ENCODE results near the gene THRB.

Gene THRB

DNA sequence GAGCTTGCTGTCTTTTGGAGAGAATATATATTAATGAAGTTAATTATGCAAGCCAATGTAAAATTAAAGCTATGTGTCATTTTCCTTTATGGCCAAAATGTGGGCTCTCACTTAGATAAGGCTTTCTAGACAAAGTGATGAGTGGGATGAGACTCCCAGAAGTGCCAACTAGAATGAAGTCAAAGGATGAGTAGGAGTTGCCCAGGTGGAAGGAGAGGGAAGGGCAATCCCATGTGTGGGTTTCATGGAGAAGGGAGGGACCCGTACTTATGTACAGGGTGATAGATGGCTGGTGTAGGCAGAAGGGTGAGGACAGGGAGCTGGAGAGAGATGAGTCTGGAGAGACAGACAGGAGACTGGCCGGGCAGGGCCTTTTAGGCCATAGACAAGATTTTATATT, 239.2 kb downstream of the THRB start:
- DNase-seq: no peak

DNA sequence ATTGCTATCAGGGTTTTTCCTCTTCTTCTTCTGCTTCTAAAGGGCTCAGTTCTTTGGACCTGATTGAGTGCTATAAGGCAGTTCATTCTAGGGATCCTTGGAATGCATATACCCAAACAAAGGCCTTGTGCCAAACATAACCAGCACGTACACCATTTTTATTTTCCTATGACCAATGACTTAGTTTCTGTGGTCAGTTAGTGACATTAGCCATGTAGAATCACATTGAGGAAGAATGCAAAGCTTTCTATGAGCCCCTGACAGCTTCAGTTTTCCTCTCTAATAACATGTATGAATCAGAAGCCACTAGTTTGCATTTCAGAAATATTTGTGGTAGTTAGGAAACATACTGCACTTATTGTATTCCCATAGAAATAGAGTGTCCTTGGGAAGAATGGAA, 240.0 kb downstream of the THRB start:
- no peak for DNase-seq

DNA sequence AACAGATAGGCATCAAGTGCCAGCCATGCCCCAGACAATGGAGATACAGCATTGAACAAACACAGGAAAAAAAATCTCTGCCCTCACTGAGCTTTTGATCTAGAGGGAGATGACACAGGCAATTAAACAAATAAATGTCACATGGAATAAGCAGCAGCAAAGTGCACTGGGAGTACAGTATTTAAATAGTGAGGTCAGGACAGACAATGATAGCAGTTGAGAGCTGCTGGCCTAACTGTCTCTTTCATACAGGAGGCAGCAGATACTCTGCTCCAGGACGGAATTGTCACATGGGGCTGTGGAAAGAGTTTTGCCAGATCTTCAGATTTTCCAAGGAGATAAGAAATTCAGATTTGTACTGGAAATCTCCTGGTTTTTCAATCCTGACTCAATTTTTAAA, 241.3 kb downstream of the THRB start:
- DNase-seq: no peak

DNA sequence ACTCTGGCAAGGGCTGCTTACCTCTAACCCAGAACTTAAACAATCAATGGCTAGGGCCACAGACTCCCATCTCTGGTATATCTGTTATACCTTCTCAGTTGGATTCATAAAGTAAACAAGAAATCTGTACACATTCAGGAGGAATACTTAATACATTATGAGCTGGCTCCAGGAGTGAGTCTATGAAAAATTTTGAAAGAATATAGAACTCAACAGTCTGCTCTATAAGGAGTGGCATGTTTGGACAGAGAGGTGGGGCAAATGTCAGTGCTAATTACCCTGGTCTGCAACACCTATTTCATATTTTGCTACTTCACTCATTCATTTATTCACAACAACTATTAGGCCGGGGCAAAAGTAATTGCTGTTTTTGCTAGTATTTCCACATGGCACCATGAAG, 245.1 kb downstream of the THRB start:
- no peak for DNase-seq

DNA sequence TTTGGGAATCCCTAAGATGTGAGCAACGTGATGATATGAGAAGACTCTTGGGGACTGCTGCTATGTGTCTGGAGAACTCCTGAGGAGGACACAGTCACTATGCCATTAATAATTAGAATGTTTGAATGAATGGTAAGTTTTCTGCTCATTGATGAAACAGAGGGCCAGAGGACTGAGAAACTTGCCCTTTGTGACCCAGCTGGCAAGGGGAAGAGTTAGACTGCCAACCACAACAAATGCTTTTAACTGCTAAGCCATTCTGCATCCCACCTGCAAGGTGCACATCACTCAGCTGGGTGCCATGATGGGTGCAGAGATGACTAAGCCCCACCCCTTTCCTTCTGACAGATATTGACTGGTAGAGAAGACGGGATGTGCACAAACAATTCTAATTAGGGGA, 249.6 kb downstream of the THRB start:
- DNase-seq: no peak

DNA sequence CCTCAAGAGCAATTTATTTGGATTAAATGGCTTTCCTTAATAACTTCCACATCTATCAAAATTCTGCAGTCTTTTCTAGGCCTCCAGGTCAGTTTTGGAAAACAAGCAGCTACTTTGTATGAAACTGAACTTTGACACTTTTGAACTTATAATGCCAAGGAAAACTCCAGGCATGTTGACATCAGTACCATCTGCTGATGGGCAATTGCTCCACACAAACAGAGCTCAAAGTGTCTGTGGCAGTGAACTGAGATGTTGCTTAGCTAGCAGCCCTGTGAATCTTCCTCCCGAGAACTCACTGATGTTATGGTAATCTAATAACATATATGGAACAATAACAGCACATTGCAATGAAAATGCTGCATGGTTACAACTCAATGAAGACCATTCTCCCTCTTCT, 250.2 kb downstream of the THRB start:
- no peak for DNase-seq

DNA sequence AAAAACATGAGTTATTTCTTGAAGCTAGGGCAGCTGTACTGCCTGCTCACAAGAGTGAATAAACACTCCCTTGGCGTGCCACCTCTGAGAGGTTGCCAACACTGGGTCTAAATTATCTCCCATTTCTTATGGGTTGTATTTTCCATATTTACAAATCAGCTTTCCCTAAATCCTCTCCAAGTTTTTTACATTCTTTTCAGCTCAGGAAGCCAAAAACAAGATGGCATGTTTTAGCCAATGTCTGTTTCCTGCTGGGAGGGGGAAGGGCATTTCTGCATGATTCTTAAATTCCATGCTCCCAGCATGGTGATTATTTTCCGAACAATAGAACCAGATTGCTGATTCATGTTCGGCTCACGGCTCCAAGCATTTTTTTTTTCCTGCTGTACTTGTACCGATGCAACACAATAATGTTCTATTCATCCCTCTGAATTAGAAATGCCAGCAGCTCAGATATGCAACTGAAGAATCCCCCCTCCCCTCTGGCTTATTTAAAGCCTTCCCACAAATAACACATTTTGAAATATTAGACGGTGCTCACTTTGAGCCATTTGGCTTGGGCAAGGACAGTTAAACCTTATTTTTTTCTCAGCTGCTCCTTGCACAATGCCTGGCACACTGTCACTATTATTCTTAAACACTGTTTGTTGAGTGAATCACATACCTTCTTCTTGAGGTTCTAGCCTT, 252.5 kb downstream of the THRB start:
- no peak for DNase-seq

DNA sequence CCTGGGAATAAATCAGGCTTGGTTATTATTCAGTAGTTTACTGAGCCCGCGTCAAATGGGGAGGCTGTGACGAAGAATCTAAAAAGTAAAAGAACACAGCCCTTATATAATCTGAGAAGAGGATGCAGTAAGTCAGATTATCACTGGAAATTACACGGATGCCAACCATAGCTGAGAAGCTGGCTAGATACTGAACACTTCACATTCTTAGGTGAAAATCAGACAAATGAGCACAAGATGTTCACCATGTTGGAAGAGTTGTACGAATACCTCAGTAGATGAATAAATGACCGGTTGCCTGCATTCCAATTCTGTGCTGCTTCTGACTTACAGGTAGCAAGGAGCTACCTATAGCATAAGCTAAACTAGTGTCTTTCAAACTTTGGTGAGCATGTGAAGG, 254.3 kb downstream of the THRB start:
- no peak for DNase-seq

DNA sequence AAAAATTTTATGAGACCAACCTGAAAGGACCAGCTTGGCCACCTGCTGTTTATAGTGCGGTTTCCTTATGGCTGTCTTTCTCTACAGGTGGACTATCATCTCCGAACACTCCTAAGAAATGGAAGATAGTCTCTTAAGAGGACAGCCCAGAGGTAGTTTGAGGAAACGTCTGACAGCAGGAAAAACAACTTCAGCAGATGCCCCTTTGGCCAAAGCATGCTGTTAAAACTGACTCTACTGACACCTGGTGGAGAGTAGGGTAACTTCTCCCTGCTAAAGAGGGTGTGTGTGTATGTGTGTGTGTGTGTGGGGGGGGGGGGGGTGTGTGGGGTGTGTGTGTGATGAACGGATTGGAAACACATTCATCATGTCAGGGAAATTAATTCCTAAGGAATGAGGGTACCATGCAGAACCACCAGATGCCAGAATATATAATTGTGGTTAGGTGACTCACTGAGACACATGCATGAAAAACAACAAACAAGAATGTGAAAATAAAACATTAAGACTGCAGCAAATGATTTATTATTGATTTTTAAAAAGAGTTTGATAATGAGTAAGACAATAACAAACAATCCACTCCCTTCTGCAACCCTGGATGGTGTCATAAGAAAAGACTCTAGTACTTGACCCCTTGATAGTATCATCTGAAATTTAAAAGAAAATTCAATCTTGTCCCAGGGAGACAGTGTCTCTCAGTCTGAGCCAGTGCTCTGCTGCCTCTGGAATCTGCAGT, 256.5 kb downstream of the THRB start:
- peak; percentile 22 for DNase-seq

DNA sequence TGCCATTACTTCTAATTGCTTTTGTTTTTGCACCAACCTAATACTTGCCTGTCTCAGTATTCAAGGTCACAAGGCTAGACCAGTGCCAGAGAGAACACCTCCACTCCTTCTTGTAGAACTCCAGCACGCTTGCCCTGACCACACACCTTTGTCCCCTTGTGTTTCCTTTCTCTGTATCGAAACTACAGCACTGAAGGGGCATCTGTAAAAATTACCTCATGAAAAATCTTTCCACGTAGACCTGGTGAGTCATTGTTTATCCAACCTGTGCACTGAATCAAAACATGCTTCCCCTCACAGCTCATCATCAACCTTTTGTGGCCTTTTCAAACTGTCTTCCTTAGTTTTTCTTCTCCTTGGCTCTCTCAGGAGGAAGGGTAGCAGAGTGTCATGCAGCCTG, 259.5 kb downstream of the THRB start:
- no peak for DNase-seq

DNA sequence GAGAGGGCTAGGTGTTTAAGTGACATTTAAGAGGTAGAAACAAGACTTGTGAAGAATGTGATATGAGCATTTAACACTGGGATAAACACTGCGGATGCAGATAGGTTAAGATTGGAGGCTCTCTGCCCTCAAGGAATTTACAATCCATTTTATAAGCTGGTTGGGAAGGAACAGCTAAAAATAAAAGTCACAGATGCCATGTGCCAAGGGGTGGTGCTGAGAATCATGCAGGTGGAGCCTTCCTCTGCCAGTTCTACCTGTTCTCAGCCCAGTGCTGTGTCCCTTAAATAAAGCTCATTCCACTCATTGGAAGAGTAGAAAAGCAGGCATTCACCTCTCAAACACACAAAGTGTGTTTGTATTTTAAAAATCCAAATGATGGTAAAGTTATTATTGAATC, 261.9 kb downstream of the THRB start:
- no peak for DNase-seq

DNA sequence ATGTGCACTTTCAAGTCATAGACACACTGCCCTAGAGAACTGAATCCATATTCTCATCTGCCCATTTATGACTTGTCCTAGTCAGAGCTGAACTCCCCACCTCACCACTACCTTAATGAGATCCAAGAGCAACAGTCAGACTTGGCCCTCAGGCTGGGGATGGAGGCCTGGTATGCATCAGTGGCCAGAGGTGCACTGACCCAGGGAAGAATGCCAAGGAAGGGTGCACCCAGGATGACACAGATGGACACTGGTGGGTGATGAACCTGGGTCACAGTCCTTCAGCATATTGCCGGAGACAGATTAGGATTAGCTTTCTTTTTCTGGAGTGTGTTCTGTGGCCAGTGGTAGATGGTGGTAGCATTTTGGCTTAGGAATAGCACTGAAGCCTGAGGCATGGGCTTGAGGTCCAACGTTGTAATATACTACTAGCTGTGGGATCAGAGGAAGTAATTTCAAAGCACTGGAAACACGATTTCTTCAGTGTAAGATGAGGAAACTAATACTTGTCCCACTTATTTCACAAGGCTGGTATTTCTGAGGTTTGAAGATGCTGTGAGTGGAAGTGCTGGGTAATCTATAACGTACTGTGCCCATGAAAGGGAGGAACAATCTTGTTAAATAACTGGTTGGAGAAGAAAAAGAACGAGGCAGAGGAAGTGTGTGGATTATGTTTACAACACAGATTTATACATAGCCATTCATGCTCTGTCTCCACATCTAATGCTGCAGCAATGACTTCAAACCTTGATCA, 265.0 kb downstream of the THRB start:
- no peak for DNase-seq

DNA sequence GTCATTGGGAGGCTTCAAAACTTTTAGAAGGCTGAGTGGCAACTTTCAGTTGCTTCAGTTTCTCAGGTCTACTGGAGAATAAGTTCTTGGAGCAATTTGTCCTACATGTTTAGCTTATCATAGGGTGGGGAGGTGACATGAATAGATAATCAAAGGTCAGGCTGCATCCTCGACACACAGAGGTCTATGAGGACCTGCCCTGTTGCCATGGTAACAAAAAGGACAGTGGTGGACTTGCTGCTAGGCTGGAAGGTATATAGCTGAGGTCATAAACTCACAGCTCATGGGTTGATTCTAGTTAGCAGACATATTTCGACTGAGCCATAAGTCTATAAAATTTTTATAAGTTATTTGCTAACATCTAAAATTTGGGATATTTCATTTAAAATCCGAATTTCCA, 267.0 kb downstream of the THRB start:
- no peak for DNase-seq

DNA sequence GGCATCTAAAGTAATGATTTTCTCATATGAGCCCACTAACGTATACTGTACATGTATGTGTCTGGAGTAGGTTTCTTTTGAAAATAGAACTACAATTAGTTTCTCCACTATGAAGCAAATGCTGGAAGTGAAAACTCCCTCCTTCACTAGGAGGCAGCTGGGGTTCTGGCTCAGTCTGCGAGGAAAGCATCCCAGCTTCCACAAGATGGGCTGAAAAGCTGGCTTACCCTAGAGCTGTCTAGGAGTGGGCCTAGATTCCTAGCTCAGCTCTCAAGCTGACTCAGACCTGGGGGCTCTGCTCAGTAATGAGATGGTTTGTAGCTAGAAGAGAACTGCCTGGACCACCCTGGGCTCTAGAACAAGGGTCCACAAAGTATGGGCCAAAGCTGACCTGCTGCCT, 268.3 kb downstream of the THRB start:
- DNase-seq: no peak

DNA sequence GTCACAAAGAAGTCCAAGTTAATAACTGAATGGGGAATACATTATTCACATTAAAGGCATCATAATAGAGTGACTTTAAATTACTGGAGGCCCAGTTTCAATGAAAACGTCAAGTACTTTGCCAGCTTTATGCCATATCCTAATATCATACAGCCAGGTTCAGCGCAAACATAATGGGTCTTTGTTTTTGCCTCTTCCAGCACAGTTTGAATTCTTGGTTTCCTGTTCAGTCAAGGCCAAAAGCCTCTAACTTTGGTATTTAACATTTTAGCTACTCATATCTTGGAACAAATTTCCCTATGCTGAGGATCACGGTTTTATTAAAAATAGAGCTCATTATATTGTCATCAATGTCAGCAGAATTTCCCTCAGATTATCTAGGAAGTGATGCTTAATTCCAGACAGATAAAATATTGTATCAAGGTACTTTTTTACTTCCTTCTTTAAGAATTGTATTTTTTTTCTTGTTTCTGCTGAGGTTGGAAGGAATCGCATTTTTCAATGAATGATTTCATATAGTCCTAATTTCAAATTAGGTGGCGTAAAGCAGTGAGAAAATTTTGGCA, 269.2 kb downstream of the THRB start:
- DNase-seq: no peak

DNA sequence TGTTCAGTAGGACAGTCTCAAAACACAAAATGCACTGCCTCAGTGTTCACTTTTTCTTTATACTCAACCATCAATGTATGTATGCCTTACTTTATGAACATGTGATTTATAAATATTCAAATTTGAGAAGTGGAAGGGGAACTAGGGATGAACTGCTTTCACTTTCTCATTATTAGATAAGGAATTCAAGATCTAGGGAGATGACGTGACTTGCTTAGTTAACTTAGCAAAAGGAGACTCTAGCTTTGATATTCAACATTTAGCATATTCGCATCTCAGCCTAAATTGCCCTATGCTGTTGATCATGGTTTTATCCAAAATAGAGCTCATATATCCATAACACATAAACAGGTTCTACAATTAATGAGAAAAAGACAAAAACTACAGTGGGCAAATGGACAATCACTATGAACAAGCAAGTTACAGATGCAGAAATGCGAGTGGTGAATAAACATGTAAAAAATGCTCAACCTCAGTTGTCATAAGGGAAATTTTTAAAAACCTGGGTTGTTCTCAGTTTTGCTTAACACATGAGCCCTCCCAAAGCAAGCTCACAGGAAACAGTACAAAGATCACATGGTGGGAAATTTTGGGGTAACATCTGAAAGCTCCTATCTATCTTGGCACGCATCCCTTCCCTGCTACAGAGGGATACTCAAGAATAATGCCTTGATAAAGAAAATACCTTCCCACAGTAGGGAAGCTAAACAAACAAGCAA, 269.8 kb downstream of the THRB start:
- DNase-seq: no peak

DNA sequence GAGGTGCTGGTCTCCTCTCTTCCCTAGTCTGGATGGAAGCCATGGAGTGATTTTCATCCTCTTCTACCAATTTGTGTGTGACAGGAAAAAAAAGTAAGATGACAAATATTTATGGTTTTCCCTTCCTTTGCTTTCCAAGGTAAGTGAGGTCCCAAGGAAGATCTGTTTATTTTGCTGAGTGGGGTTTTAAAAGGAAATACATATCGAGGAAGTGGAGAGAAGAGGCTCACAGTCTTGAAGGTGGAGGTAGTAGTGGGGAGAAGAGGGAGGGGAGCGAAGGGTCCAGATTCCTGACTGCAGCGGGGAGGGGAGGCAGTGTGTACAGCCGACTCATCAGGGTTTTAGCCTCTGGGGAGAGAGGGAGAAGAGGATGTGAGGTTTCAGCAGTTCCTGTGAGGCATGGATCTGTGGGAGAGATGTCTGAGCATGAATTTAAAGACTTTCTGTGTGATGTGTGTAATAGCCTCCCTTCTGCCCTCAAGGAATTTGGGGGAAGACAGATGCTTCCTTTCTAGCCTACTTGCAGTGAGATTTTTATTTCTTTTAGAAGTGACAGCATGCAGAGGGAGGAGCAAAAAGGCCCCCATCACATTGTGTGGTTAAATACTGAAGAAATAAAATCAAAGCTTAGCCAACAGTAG, 272.4 kb downstream of the THRB start:
- DNase-seq: no peak

DNA sequence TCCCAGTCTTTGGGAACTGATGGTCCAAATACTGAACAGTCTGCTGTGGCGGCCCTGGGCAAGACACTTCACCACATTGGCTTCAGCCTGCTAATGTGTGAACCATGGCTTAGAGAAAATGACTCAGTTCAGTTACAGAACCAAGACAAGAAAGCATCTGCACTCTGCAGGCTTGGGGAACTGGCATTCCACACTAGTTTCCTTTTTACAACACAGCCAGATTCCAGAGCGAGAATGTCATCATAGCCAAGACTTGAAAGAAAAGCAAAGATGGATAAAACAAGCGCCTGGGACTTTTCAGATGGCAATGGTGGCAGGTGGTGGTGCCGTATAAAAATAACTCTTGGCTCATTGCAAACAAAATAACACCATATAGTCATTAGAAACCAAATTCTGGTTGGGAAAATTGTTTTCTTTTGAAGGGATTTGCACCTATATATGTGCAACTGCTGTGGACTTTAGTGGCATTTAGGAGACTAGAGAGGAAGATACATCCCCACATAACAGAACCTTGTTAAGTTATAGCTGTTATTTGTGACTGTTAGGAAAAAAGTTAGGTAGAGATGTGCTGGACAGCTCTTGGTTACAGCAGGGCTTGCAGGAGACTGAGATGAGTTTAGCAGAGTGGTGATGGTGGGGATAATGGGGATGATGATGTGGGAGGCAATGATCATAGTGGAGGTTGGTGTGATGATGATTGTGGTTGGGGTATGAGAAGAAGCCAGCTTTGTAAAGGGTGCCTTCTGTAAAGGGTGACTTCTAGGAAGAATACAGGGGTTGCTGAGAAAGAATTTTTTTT, 273.6 kb downstream of the THRB start:
- no peak for DNase-seq

DNA sequence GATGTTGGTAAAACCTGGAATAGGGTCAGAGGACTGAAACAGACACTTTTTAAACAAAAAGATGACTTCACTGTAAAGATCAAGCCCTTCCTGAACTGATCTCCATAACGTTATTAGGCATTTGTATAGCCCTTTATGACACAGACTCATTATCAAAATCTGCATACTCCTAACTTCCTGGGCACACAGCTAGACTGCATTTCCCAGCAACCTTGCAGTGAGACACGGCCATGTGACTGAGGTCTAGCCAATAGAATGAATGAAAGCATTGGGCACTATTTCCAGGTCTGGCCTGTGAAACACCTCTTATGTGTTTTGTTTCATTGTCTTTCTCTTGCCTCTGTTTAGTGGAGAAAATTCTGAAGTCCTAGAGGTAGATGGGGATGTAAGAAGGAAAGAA, 279.1 kb downstream of the THRB start:
- DNase-seq: no peak

DNA sequence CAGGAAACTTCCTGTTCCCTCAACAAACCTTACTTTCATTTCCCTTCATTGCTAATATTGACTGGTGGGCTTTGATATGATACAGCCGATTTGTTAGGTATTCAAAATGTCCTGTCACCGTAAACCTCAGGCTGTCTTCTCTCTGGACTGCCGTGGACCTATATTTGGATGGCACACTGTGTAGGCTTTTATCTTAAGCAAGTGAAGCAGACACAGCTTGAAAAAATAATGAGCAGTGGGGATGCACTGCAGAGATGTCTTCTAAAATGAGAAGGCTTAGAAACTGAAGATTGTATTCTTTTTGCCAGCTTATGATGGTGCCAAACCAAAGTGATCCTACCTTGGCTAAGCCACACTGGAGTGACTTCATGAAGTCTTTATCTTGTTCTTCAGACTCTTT, 283.3 kb downstream of the THRB start:
- DNase-seq: no peak

DNA sequence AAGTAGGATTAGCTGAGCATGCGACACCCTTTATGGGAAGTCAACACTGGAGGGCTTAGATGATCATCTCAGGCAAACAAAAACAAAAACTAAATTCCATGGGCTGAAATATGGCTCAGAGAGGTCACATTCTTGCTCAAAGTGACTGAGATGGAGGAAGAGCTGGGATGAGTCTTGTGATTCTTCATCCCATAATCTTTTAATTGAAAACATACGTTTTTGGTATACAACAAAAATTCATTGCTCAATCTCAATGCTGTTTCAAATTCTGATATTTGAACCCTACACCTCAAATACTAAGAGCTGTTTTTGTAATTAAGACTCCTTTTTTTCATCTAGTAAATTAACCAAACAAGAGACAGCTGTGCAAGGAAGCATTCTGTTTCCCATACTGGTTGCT, 292.6 kb downstream of the THRB start:
- DNase-seq: no peak

DNA sequence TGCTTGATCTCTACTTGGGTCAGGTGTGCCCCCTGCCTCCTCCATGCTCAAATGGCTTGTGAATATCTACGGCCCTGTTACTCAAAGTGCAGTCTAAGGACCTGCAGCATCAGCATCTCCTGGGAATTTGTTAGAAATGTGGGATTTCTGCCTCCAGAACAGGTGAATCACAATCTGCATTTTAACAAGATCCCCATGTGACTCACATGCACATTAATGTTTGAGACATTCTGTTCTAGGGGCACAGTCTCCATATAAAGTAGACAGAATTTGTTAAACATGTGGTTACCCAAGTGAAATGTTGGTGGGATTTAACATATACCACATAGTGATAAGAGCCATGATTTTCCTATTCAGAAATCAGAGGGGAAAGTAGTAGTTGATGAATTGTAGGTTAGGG, 293.3 kb downstream of the THRB start:
- no peak for DNase-seq
